B cell (primary cell): ENCODE measurements around the gene GRID2. TPM values are rescaled to one million over a fixed set of nuclear protein-coding genes. Genes with fewer than 3 reads are reported as not detected.

Experiments used
- ATAC-seq: fragments of 200-7000 bp; cut with Tn5 transposase; one replicate; pipeline ENCODE4 v1.10.0; 2021; ENCODE audit warnings: low read depth, mild to moderate bottlenecking, moderate number of reproducible peaks, moderate library complexity
- CTCF ChIA-PET: fragments of 350-600 bp; sonication (Branson Sonifier 250); formaldehyde crosslinking; loops from one replicate; lab custom pipeline; 2021; ENCODE audit warnings: antibody characterized with exemption, inconsistent platforms; lab: Charles Lee
- POLR2A ChIA-PET: fragments of 350-600 bp; sonication (Branson Sonifier 250); formaldehyde crosslinking; loops from one replicate; lab custom pipeline; 2021; ENCODE audit warnings: antibody characterized with exemption; lab: Charles Lee
- DNase-seq: peaks from one replicate; pipeline ENCODE4 v3.0.0; 2013
- H2AFZ ChIP-seq: 2 replicates; pipeline ENCODE4 v1.6.1; 2012; ENCODE audit warnings: mild to moderate bottlenecking, low read depth, low read length; ENCODE audit not compliant: insufficient read depth, poor library complexity, severe bottlenecking
- H3K27ac ChIP-seq, 2 donors: 1 replicate in 1 of 2; 2 replicates in 1 of 2; pipeline ENCODE4 v1.5.1; 2012 to 2013; ENCODE audit warnings: low read length in 2 of 2, mild to moderate bottlenecking in 2 of 2, moderate library complexity in 1 of 2
- H3K27me3 ChIP-seq, 4 experiments: fragments of 200-600 bp in 1 of 4; sonication (generic) in 1 of 4; replicated peaks in 1 of 4; 1 replicate in 2 of 4; 2 replicates in 2 of 4; pipeline versions ENCODE4 v1.6.1 to v1.7.0; 2013 to 2016; ENCODE audit warnings: low read length in 3 of 4, mild to moderate bottlenecking in 2 of 4, mixed read lengths in 1 of 4, moderate library complexity in 1 of 4; ENCODE audit not compliant: insufficient read depth in 4 of 4, control insufficient read depth in 3 of 4; ENCODE audit errors: control extremely low read depth in 1 of 4
- H3K36me3 ChIP-seq, 2 experiments: replicated peaks in 1 of 2; 1 replicate in 1 of 2; 2 replicates in 1 of 2; pipeline versions ENCODE4 v1.6.1 to v1.7.1; 2013; ENCODE audit warnings: low read length in 1 of 2; ENCODE audit not compliant: insufficient read depth in 2 of 2, control insufficient read depth in 1 of 2; ENCODE audit errors: control extremely low read depth in 1 of 2, extremely low read depth in 1 of 2
- H3K4me1 ChIP-seq, 2 donors: fragments of 200-600 bp in 1 of 2; sonication (generic) in 1 of 2; 1 replicate in 1 of 2; 2 replicates in 1 of 2; pipeline versions ENCODE4 v1.5.1 to v1.6.1; 2013 to 2017; ENCODE audit warnings: low read length in 2 of 2; ENCODE audit not compliant: control insufficient read depth in 2 of 2, insufficient read depth in 2 of 2
- H3K4me2 ChIP-seq: replicated peaks from 2 replicates; pipeline ENCODE3; 2012; ENCODE audit warnings: mild to moderate bottlenecking, low read depth, low read length; ENCODE audit not compliant: poor library complexity, severe bottlenecking
- H3K4me3 ChIP-seq, 5 experiments: fragments of 200-600 bp in 1 of 5; sonication (generic) in 1 of 5; 1 replicate in 3 of 5; 2 replicates in 2 of 5; pipeline versions ENCODE4 v1.5.1 to v1.7.0; 2011 to 2016; ENCODE audit warnings: low read length in 4 of 5, mild to moderate bottlenecking in 4 of 5, low read depth in 2 of 5, control low read depth in 1 of 5, moderate library complexity in 1 of 5; ENCODE audit not compliant: insufficient read depth in 1 of 5; ENCODE audit errors: control extremely low read depth in 1 of 5, extremely low read depth in 1 of 5
- H3K79me2 ChIP-seq: fragments of 200-600 bp; sonication (generic); one replicate; pipeline ENCODE4 v1.6.0; 2016; ENCODE audit warnings: low read length; ENCODE audit not compliant: control insufficient read depth, insufficient read depth
- H3K9ac ChIP-seq: fragments of 200-600 bp; sonication (generic); 2 replicates; pipeline ENCODE4 v1.6.1; 2017; ENCODE audit warnings: mild to moderate bottlenecking, low read length, moderate library complexity
- H3K9me3 ChIP-seq, 3 donors: one replicate each; pipeline versions ENCODE4 v1.6.1 to v1.7.1; 2013; ENCODE audit warnings: low read length in 2 of 3; ENCODE audit not compliant: control insufficient read depth in 2 of 3, insufficient read depth in 1 of 3; ENCODE audit errors: control extremely low read depth in 1 of 3
- H4K20me1 ChIP-seq: 2 replicates; pipeline ENCODE4 v1.6.0; 2012; ENCODE audit warnings: mild to moderate bottlenecking, low read length; ENCODE audit not compliant: insufficient read depth, control insufficient read depth, poor library complexity, severe bottlenecking
- H3K27ac Mint-ChIP-seq: one replicate; pipeline ENCODE4 v1.8.0; 2021; ENCODE audit warnings: mixed read lengths
- H3K27me3 Mint-ChIP-seq: one replicate; pipeline ENCODE4 v1.8.0; 2021; ENCODE audit warnings: mixed read lengths
- H3K4me1 Mint-ChIP-seq: one replicate; pipeline ENCODE4 v1.8.0; 2021; ENCODE audit warnings: mixed read lengths
- H3K4me3 Mint-ChIP-seq: one replicate; pipeline ENCODE4 v1.8.0; 2021; ENCODE audit warnings: mixed read lengths
- H3K9me3 Mint-ChIP-seq: one replicate; pipeline ENCODE4 v1.8.0; 2022; ENCODE audit warnings: mixed read lengths; ENCODE audit not compliant: insufficient read depth
- CTCF ChIP-seq: fragments of 200-600 bp; IDR thresholded peaks from one replicate; pipeline ENCODE4 v1.8.0; 2022; ENCODE audit warnings: antibody characterized with exemption, mild to moderate bottlenecking
- EZH2 ChIP-seq: IDR thresholded peaks from 2 replicates; pipeline ENCODE4 v1.6.1; 2012; ENCODE audit warnings: borderline replicate concordance, low read depth, mild to moderate bottlenecking, moderate library complexity, low read length; ENCODE audit not compliant: insufficient read depth, poor library complexity, severe bottlenecking
- WGBS: methylation state at CpG from one replicate; pipeline ENCODE4 v1.1.5; 2013; ENCODE audit warnings: missing lambda C conversion rate; ENCODE audit not compliant: insufficient coverage; 5-methylcytosine and 5-hydroxymethylcytosine counted together
- intact Hi-C: fragments of 100-400 bp; cut with micrococcal nuclease; formaldehyde crosslinking; loops from one replicate; pipeline ENCODE4 v1.10.0; 2022
- polyA plus RNA-seq: library from polyadenylated mRNA; depleted of rRNA; stranded (reverse); fragments of >200 nt; gene quantifications from 2 replicates; pipeline ENCODE4 v1.2.3, GENCODE V29; 2012
- total RNA-seq, 2 donors: library from RNA; stranded (reverse); fragments of 120-200 nt in 1 of 2; gene quantifications; 1 replicate in 1 of 2; 2 replicates in 1 of 2; pipeline versions ENCODE4 v1.2.3 to v1.2.4, GENCODE V29; 2013 to 2022

GRID2 gene
- total and polyA plus RNA-seq, 2 donors (not counting 1 experiment from before 2014, with no cell fraction given), result not detected

- Histone ChIP-seq H3K4me2 (no peak overlapping the region), H3K9me3 (peaks cover 0 to 4% (median 0%) of the 10 kb centered on the region in 3 donors), H2AFZ (no peak overlapping the region), H3K79me2 (no peaks in the 10 kb centered on the region), H4K20me1 (no peaks in the 10 kb centered on the region), H3K27ac (no peak overlapping the region), H3K4me3 (no peak overlapping the region), H3K4me1 (no peaks in the 10 kb centered on the region), H3K36me3 (no peaks in the 10 kb centered on the region), H3K27me3 (no peaks in the 10 kb centered on the region), H3K9ac (no peak overlapping the region)
- peaks cover 7% of the 10 kb centered on the region for H3K9me3 Mint-ChIP-seq
- ChIA-PET POLR2A (no interaction called here), CTCF (no interaction called here)
- WGBS, result no CpG with 5 or more reads among the region's 4 CpGs
- H3K4me3 Mint-ChIP-seq, result no peak overlapping the region
- TF ChIP-seq EZH2 (no peak), CTCF (no peak)
- ATAC-seq (no peak), DNase-seq (no peak)
- no peak overlapping the region for H3K27ac Mint-ChIP-seq
- intact Hi-C loops, result no loop called here
- no peaks in the 10 kb centered on the region for H3K4me1 Mint-ChIP-seq
- no peaks in the 10 kb centered on the region for H3K27me3 Mint-ChIP-seq
Measured at GRCh38 chr4:93368968-93369367, 1065.2 kb downstream of the GRID2 start.

- no peak for ATAC-seq
- ChIA-PET CTCF (no interaction called here), POLR2A (no interaction called here)
- Histone ChIP-seq H3K9ac (no peak overlapping the region), H2AFZ (no peak overlapping the region), H3K36me3 (no peaks in the 10 kb centered on the region), H3K79me2 (no peaks in the 10 kb centered on the region), H3K4me1 (no peaks in the 10 kb centered on the region), H4K20me1 (no peaks in the 10 kb centered on the region), H3K27ac (no peak overlapping the region), H3K9me3 (peaks cover 0 to 4% (median 0%) of the 10 kb centered on the region in 3 donors), H3K27me3 (no peaks in the 10 kb centered on the region), H3K4me3 (no peak overlapping the region), H3K4me2 (no peak overlapping the region)
- H3K4me1 Mint-ChIP-seq, result no peaks in the 10 kb centered on the region
- H3K4me3 Mint-ChIP-seq, result no peak overlapping the region
- H3K9me3 Mint-ChIP-seq, result peaks cover 4% of the 10 kb centered on the region
- WGBS, result 95% methylated on average over 5 of the region's 6 CpGs
- H3K27me3 Mint-ChIP-seq, result no peaks in the 10 kb centered on the region
- no peak overlapping the region for H3K27ac Mint-ChIP-seq
- TF ChIP-seq CTCF, result no peak
- no peak for TF ChIP-seq EZH2
- no peak for DNase-seq
- intact Hi-C loops, result no loop called here
Measured at GRCh38 chr4:93370256-93370655, 1066.5 kb downstream of the GRID2 start.
